HG03135 (cell line): ENCODE results near the gene DCP2.
A peak's percentile ranks its signal among the peaks of the same experiment; 100 is the strongest.

Experiments used
- ATAC-seq: cut with Tn5 transposase; IDR thresholded peaks from one replicate; pipeline ENCODE4 v1.9.1; 2021; ENCODE audit warnings: mild to moderate bottlenecking, moderate library complexity; ENCODE audit not compliant: unreplicated experiment

Gene DCP2

GRCh38 chr5:113017881-113018635 lies 41.5 kb downstream of the DCP2 start:
- no peak for ATAC-seq

GRCh38 chr5:113020461-113021273 lies 44.1 kb downstream of the DCP2 start:
- no peak for ATAC-seq

- ATAC-seq, result peak; percentile 85
Measured at GRCh38 chr5:113022661-113023060, 46.1 kb downstream of the DCP2 start.

- no peak for ATAC-seq
Measured at GRCh38 chr5:113024076-113024697, 47.6 kb downstream of the DCP2 start.

- ATAC-seq, result no peak
Measured at GRCh38 chr5:113025596-113025995, 49.0 kb downstream of the DCP2 start.

- no peak for ATAC-seq
Measured at GRCh38 chr5:113026211-113026610, 49.6 kb downstream of the DCP2 start.

GRCh38 chr5:113027015-113027414 lies 50.4 kb downstream of the DCP2 start:
- no peak for ATAC-seq

- ATAC-seq, result no peak
Measured at GRCh38 chr5:113027431-113027830, 50.8 kb downstream of the DCP2 start.

- no peak for ATAC-seq
Measured at GRCh38 chr5:113029614-113030013, 53.0 kb downstream of the DCP2 start.

- ATAC-seq, result no peak
Measured at GRCh38 chr5:113031104-113031503, 54.5 kb downstream of the DCP2 start.

GRCh38 chr5:113031557-113031956 lies 55.0 kb downstream of the DCP2 start:
- no peak for ATAC-seq

- no peak for ATAC-seq
Measured at GRCh38 chr5:113034182-113034773, 57.7 kb downstream of the DCP2 start.

- ATAC-seq, result no peak
Measured at GRCh38 chr5:113035096-113035495, 58.5 kb downstream of the DCP2 start.

- no peak for ATAC-seq
Measured at GRCh38 chr5:113036321-113036720, 59.7 kb downstream of the DCP2 start.

GRCh38 chr5:113036826-113037225 lies 60.2 kb downstream of the DCP2 start:
- ATAC-seq, result no peak

- ATAC-seq, result no peak
Measured at GRCh38 chr5:113038136-113038535, 61.5 kb downstream of the DCP2 start.

GRCh38 chr5:113038714-113039113 lies 62.1 kb downstream of the DCP2 start:
- no peak for ATAC-seq

GRCh38 chr5:113039229-113039933 lies 62.8 kb downstream of the DCP2 start:
- no peak for ATAC-seq

GRCh38 chr5:113039934-113040285 lies 63.3 kb downstream of the DCP2 start:
- ATAC-seq, result no peak

GRCh38 chr5:113040672-113041260 lies 64.2 kb downstream of the DCP2 start:
- no peak for ATAC-seq
